Amygdala (tissue), 56 donors: ENCODE results near the gene ARL3.
A peak's percentile ranks its signal among the peaks of the same experiment; 100 is the strongest.
"Not testable (repeated sequence)": the region's sequence is repeated elsewhere in the genome, so short reads cannot be mapped to it uniquely, and the experiment has no call there.

Source experiments
- DNase-seq, 56 donors: peaks; one replicate each; lab custom pipeline; 2025; lab: John Stamatoyannopoulos, UW

ARL3 gene, protein sequence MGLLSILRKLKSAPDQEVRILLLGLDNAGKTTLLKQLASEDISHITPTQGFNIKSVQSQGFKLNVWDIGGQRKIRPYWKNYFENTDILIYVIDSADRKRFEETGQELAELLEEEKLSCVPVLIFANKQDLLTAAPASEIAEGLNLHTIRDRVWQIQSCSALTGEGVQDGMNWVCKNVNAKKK

DNA sequence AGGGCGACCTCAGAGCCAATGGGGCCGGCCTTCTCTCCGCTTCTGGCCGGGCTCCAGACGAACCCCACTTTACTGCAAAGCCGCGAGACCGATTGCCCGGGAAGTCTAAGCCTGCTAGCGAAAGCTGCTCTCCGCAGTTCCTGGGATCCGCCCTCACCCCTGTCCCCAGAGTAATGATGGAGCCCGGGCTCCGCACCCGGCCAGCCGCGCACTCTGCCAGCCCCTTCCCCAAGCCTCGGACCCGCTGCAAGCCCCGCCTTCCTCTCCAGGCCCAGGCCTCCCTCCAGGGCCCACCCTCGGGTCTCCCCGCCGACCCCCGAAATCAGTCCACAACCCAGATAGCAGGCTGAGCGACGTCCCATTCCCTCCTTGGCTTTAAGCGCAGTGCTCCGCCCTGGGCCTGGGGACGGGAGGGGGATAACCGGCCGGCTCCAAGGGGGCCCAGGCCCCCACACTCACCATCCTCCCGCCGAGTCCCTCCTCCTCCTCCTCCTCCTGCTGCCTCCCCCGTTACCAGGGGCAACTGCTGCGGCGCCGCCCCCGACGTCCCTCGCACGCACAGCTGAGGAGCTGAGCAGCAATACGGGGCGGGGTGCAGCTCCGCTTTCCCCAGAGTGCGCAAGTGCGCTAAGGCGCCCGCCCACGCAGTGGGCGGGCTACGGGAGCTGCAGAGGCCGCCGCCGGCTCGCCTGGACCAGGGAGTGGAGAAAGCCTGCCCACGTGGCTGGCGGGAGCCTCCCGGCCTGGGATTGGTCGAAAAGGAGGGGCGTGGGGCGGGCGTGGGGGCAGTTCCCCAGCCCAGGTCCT, at the start of gene ARL3:
TSS of gene ARL3 (minus strand) at position 584 of the 807 bp plus-strand sequence. CDS start at position 462, 122 bp downstream.
- DNase-seq, result peak; percentile 64 to 99 (median 96)

DNA sequence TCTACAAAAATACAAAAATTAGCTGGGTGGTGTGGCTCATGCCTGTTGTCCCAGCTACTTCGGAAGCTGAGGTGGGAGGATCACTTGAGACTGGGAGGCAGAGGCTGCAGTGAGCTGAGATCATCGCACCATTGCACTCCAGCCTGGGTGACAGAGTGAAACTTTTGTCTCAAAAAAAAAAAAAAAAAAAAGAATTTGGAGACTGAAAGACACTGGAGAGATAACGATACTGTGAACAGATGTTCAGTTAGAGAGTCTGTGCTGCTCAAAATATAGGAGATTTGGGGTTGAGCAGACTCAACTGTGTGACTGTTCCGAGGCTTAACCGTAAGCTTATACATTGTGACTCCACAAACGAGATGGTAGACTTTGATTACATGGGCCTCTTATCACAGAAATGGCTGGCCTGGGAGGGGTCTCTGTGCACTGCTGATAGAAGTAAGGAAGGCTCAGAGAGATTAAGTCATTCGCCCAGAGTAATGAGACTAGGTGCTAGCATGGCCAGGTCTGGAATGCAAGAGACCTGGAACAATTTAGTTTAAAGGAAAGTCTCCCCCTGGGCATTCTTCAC, 48.9 kb upstream of the ARL3 start:
- DNase-seq, result no peak

DNA sequence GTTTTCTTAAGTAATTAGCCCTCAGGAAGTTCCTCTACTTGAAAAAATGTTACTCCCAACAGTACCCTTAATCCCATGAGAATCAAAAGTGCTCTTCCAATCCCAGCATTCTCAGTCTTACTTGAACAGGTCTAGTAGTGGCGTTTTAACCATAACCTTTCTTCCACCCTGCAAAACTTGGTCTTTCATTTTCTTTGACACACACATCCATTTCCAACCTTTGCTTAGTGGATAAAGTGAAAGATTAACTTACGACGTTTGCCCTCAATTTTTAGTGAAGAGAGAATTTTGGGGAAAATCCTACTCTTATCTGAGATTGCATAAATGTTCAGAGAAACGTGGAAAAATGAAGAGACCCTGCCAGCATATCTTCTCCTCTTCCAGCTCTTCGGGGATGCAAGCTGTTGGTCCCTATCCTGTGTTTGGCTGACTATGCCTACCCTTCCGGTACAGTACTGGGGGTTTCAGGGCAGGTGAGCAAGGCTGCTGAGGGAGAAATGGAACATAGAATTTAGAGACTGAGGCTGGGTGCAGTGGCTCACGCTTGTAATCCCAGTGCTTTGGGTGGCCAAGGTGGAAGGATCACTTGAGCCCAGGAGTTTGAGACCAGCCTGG, 48.3 kb upstream of the ARL3 start:
- no peak for DNase-seq

DNA sequence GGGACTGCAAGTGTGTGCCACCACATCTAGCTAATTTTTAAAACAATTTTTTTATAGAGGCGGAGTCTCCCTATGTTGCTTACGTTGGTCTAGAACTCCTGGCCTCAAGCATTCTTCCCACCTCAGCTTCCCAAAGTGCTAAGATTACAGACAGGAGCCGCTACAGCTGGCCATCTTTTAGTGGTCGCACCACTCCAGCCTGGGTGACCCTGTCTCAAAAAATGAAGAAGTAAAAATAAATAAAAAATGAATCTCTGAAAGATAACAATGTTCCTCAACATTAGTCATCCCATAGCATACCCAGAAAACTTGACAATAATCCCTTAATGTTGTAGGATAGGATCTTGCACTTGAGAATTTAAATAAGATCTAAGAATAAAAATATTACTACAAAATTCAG, 47.8 kb upstream of the ARL3 start:
- no peak for DNase-seq

DNA sequence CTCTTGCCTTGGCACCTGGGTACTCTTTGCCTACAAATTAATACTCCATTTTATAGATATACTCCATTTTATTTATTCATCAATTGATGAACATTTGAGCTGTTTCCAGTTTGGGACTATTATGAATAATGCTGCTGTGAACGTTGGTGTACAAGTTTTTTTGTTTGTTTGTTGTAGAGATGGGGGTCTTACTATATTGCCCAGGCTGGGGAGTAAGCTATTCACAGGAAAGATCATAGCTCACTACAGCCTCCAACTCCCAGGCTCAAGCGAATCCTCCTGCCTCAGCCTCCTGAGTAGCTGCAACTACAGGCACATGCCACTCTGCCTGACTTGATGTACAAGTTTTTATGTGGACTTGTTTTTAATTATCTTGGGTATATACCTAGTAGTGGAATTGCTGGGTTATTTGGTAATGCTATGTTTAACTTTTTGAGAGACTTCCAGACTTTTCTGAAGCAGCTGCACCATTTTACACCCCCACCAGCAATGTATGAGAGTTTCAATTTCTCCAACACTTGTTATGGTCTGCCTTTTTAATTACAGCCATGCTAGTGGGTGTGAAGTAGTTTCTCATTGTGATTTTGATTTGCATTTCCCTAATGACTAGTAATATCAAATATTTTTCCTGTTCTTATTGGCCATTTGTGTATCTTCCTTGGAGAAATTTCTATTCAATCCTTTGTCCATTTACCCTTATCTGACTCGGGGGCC, 45.5 kb upstream of the ARL3 start:
- no peak for DNase-seq

DNA sequence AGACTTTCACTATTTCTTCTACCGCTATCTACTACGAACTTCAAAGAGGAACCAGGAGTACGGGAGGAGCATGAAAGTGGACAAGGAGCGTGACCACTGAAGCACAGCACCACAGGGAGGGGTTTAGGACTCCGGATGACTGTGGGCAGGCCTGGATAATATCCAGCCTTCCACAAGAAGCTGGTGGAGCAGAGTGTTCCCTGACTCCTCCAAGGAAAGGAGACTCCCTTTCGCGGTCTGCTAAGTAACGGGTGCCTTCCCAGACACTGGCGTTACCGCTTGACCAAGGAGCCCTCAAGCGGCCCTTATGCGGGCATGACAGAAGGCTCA, 44.7 kb upstream of the ARL3 start:
- DNase-seq, result not testable (repeated sequence)

DNA sequence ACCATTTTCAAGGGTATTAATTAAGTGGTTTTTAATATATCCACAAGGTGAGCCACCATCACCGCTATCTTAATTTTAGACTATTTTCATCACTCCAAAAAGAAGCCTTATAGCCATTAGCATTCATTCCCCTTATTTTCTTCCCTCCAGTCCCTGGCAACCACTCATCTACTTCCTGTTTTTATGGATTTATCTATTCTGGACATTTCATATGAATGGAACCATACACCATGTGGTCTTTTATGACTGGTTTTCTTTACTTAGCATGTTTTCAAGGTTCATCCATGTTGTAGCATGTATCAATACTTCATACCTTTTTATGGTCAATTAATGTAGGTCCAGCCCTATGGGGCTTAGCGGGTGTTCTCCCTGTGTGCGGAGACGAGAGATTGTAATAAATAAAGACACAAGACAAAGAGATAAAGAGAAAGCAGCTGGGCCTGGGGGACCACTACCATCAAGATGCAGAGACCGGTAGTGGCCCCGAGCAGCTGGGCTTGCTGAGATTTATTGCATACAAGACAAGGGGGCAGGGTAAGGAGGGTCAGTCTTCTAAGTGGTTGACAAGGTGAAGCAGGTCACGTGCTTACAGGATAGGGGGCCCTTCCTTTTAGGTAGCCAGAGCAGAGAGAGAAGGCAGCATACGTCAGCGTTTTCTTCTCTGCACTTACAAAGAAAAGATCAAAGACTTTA, 44.2 kb upstream of the ARL3 start:
- no peak for DNase-seq

DNA sequence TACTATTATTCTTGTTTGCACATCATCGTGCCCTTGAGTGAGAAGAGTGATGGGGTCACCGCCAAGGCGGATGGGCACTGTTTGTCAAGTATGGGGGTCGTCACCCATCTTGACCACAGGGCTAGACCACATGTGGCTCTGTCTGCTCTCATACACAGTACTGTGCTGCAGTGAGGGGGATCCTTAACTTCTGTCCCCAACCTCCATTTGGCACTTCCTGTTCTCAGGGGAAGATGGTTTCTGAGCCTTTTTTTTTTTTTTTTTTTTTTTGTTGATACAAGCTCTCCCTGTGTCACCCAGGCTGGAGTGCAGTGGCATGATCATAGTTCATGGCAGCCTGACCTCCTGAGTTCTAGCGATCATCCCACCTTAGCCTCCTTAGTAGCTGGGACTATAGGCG, 43.1 kb upstream of the ARL3 start:
- no peak for DNase-seq

DNA sequence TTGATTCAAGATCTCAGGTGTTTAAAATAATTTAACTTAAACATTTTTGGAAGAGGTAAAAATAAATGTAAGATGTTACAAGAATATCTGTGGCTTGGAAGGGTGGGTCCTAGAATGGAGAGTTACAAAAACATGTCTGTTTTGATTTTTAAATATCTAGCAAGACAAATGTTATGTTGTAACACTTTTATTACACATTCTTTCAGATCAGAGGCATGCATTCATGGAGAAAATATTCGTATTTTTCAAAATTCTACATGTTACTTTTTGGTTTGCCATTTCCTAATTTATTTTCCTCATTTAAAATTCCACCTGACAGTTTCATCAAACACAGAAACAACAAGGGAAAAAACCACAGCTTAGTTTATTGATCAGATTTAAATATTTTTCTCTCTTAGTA, 39.5 kb upstream of the ARL3 start:
- no peak for DNase-seq

DNA sequence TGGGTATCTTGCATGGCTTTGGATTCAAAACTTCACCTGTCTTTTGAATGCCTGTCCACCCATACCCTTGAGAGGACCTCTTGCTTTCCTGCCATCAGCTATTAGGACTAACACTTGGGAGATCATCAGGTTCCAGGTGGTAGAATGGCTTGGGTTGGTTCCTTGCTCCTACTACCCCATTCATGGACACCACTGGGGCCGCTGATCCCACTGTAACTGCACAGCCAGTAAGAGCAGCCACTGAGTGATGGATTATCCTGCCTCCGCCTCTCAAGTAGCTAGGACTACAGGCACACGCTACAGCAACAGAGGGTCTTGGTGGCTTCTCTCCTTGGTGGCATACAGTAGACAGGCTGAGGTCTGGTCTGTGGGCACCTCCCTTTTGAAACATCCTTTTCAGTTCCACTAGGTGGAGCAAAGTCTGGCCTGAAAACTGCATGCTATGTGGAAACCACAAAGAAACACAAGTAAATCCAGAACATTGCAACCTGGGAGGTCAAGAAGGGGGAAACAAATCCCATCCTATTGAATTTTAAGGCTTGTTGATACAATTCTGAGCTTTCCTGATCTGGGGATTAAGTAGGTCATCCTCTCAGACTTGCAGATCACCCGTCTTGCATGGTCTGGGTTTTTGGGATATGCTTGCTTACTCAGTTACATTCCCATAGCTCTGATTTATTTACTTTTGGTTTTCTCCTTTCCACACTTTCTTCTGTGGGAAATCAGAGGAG, 38.9 kb upstream of the ARL3 start:
- DNase-seq, result peak in 3 of 56 donors; percentile 11 to 16 (median 16)

DNA sequence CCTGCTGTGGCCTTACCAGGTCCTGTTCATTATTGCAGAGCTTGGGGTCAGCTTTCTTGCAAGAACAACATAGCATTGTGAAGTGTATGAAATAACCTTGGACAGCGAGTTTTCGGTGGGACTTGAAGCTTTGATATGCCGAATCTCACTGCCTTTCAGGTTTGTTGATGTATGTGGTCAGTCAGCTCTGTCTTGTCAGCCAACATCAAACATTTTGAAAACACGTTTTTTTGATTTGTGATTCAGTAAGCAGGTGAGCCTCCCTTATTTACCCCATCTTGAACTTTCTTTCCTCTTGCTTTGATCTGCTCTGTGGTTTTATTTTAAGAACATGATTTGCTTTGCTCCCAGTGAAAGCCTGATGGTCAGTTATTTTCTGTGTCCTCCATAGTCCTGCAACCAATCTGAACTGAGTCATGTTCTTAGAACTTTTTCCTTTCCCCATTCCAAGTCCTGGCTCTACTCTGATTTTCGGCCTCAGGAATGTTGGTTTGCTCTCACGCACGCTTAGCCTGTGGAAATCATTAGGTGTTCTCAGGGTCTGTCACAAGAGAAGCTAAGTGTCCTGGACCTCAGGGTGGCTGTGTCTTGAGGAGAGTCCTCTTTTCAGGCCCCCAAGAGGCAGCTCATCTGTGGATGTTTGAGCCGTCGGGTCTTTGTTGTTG, 38.2 kb upstream of the ARL3 start:
- DNase-seq, result no peak

DNA sequence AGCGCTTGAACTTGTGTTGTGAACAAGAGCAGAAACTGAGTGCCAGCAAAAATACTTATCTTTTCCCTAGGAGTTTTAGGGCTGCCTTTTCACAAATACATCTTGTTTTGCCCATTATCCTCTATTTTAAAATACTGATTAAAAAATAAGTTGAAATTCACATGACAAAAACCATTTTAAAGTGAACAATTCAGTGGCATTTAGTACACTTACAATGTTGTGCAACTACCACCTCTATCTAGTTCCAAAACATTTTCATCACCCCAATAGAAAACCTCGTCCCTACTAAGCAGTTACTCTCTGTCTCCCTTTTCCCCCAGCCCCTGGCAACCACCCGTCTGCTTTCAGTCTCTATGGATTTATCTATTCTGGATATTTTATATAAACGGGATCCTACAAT, 31.0 kb upstream of the ARL3 start:
- DNase-seq, result no peak

DNA sequence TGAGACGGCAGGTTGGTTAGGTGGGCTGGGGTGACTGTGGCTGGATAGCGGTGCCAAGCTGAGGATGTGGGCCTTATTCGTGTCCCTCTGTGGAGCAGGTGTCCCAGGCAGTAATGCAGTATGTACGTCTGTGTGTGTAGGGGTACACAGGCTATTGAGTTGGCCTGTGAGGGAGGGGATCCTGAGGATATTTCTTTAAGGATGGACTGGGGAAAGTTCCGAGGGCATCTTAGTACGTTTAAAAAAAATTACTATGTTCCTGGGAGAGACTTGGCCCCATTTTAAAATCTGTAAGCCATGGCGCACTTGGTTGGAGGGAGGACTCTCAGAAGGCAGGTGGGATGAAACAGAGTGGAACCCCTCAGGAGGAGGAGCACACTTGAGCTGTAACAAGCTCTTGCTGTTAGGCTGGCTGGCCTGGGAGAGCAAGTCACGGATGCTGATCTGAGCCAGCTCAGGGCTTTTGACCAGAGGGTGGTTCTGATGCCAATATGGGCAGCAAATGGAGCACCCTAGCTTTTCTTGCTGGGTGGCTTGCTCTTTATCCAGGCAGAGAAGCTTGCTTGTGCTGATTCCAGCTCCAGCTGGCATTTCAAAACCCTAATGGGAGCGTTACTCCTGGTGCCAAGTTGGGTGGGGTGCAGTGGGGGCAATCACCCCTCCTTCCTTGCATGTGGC, 30.3 kb upstream of the ARL3 start:
- DNase-seq, result peak in 18 of 56 donors; percentile 2 to 44 (median 22)

DNA sequence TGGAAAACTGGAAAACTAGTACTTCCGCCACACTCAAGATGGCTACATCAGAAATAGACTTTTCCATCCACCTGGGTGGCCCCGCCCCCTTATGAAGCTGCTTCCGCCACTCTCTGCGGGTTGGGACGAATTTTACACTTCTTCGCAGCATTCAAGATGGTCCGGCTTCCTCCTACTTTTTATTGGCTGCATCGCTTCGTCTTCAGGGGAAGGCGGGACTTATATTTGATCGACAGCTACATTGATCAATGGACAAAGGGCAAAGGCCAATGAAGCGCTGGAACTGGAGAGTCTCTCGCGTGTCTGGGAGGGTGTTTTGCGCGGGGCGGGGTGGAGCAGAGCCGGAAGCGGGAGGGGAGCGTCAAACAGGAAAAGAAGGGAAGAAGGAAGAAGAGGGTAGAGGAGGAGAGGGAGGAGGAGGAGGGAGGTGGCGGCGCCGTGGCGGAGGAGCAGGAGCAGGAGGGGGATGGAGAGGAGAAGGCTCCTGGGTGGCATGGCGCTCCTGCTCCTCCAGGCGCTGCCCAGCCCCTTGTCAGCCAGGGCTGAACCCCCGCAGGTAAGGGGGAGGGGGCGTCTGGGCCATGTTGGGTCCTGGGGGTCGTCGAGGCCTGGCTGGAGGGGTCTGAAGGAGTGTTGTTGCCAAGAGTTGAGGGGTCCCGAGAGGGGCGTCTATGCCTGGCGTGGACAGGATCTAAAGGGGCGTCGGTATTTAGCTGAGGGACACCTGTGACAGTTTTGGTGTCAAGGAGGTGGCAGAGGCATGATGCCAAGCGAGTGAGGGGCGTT, 29.6 kb upstream of the ARL3 start, which contains the start of gene WBP1L:
TSS of gene WBP1L (plus strand) at position 361 of the 786 bp plus-strand sequence. CDS start at position 467, 106 bp downstream.
- DNase-seq, result peak; percentile 7 to 100 (median 96)

DNA sequence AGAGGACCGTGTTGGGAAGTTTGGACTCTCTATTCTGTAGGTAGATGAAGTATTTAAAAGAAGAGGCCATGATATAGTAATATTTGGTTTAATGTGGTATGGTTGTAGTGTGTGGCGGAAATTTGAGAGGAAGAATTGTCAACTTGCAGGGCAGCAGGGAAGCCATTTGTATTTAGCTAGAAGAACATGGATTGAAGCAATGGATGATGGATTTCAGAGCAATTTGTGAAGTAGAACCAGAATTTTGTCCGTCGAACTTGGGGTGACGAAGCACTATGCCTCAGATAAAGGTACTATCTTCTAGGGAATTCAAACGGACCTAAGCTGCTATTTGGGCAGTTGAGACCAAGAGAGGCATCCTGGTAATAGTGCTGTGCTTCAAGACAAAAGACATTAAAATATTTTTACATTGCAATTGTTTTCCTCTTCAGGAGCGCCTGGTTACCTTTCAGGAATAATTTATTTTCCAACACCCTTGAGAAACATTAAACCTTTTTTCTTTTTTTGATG, 28.9 kb upstream of the ARL3 start:
- DNase-seq, result no peak

DNA sequence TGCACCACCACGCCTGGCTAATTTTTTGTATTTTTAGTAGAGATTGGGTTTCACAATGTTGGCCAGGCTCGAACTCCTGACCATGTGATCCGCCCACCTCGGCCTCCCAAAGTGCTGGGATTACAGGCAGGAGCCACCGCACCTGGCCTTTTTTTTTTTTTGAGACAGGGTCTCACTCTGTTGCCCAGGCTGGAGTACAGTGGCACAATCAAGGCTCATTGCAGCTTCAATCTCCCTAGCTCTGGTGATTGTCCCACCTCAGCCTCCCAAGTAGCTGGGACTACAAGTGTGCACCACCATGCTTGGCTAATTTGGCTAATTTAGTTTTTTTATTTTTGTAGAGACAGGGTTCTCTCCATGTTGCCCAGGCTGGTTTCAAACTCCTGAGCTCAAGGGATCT, 28.1 kb upstream of the ARL3 start:
- not testable (repeated sequence) for DNase-seq

DNA sequence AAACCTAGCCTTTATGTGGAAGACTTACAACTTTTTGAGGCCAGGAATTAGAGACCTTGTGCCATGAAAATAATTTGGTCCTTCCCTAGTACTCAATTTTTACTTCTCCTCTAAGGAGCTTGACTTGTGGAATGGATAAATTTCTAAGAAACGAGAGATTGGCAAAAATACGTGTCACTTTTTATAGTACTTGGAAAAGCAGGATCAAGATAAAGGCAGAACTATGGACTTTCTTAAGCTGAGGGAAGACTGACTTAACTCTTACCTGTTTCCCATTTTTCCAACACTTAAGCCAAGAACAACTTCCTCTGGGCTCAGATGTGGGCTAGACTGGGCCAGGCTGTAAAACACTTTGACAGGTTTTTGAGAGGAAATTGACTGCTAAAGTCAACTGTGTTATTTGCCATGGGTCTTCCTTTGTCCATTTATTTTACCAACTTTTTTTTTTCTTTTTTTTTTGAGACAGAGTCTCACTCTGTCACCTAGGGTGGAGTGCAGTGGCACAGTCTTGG, 27.6 kb upstream of the ARL3 start:
- no peak for DNase-seq
